Gastrocnemius medialis (tissue), 4 donors: ENCODE results near the gene PLPP7. TPM values are rescaled to one million over a fixed set of nuclear protein-coding genes. Genes with fewer than 3 reads are reported as not detected.
A peak's percentile ranks its signal among the peaks of the same experiment; 100 is the strongest.
"Not testable (repeated sequence)": the region's sequence is repeated elsewhere in the genome, so short reads cannot be mapped to it uniquely, and the experiment has no call there.

Source experiments
- ATAC-seq, 2 donors: fragments of 150-250 bp; one replicate each; pipeline ENCODE4 v1.9.1; 2016
- DNase-seq, 2 donors: peaks; one replicate each; pipeline ENCODE4 v3.0.0-alpha.2; 2019
- H3K27ac ChIP-seq, 4 donors: fragments of 200-600 bp; sonication (generic); 1 replicate in 1 of 4; 2 replicates in 3 of 4; pipeline ENCODE4 v1.5.1; 2016 to 2018; ENCODE audit warnings: mild to moderate bottlenecking in 2 of 4, moderate library complexity in 1 of 4
- H3K27me3 ChIP-seq, 3 donors: fragments of 200-600 bp; sonication (generic) in 2 of 3; 1 replicate in 1 of 3; 2 replicates in 2 of 3; pipeline versions ENCODE4 v1.5.1 to v1.6.0; 2016 to 2019; ENCODE audit warnings: mild to moderate bottlenecking in 1 of 3, moderate library complexity in 1 of 3
- H3K36me3 ChIP-seq, 2 donors: fragments of 200-600 bp; sonication (generic) in 1 of 2; one replicate each; pipeline ENCODE4 v1.5.1; 2017 to 2018
- H3K4me1 ChIP-seq, 2 donors: fragments of 200-600 bp; sonication (generic) in 1 of 2; one replicate each; pipeline ENCODE4 v1.5.1; 2016 to 2017; ENCODE audit warnings: mild to moderate bottlenecking in 2 of 2
- H3K4me3 ChIP-seq, 4 donors: fragments of 200-600 bp; sonication (generic) in 3 of 4; 1 replicate in 1 of 4; 2 replicates in 3 of 4; pipeline ENCODE4 v1.5.1; 2016 to 2019; ENCODE audit warnings: mild to moderate bottlenecking in 2 of 4
- H3K9me3 ChIP-seq, 3 donors: fragments of 200-600 bp; sonication (generic) in 2 of 3; 1 replicate in 1 of 3; 2 replicates in 2 of 3; pipeline ENCODE4 v1.5.1; 2016 to 2019
- POLR2A ChIP-seq, 2 donors: fragments of 450-650 bp; IDR thresholded peaks; one replicate each; pipeline ENCODE4 v1.6.1; 2017; ENCODE audit warnings: antibody characterized with exemption in 2 of 2, mild to moderate bottlenecking in 2 of 2, moderate library complexity in 2 of 2
- in situ Hi-C, 4 donors: fragments of 200-750 bp; cut with MboI; loops; one replicate each; pipeline versions ENCODE4 v1.15.0 to v1.8.0; 2017; ENCODE audit warnings: low sequenced_read_pairs in 4 of 4
- intact Hi-C: fragments of 100-400 bp; cut with DNase I; formaldehyde crosslinking; loops from one replicate; pipeline ENCODE4 v1.15.1; 2023; ENCODE audit warnings: low total_unique reads
- total RNA-seq, 4 donors: library from RNA; depleted of rRNA; stranded (reverse); fragments of >200 nt; gene quantifications; one replicate each; pipeline versions ENCODE4 v1.1.0 to v1.2.3, GENCODE V29; 2016
- TF ChIP-seq, protein P1 (sequence below), 5 experiments: fragments of 450-650 bp in 3 of 5; fragments of 200-600 bp in 2 of 5; sonication (generic) in 2 of 5; IDR thresholded peaks in 4 of 5; conservative IDR thresholded peaks in 1 of 5; 1 replicate in 4 of 5; 2 replicates in 1 of 5; pipeline ENCODE4 v1.5.1; 2016 to 2019; ENCODE audit warnings: antibody characterized with exemption in 5 of 5, mild to moderate bottlenecking in 3 of 5, moderate library complexity in 3 of 5

PLPP7 gene
- total RNA-seq, 4 donors from 2014 or later: 110 to 395 (median 184) TPM

DNA sequence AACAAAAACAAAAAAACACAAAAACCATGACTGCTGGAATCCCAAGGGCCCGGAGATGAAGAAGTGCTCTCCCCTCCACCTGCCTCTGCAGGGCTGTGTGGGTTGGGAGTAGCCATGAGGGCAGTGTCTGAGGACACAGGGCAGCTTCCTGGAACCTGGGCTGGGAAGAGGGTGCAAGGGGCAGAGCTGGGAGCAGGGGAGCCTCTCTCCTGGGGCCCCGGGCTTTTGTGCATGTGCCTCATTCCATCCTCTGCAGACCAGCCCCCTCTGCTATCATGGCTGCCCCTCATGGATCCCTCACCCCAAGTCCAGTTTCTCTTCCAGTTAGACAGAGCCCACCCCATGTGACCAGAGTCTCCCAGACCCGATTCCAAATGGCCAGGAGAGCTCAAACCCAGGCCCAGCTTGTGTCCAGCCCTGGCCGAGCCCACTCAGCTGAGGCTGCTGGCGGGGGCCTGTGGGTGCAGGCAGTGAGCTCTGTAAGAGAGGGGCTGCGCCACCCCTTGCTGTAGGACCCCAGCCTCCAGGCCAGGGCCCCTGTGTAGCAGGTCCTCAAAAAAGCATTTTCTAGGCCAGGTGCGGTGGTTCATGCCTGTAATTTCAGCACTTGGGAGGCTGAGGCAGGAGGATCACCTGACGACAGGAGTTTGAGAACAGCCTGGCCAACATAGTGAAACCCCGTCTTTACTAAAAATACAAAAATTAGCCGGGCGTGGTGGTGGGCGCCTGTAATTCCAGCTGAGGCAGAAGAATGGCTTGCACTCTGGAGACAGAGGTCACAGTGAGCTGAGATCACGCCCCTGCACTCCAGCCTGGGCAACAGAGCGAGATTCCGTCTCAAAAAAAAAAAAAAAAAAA lies 44.5 kb downstream of the PLPP7 start:
- Histone ChIP-seq H3K36me3 (no peaks in the 10 kb centered on the region), H3K9me3 (no peaks in the 10 kb centered on the region), H3K27ac (peak overlapping the region; percentile 97 to 99 (median 98)), H3K4me1 (peaks cover 12 to 19% of the 10 kb centered on the region in 2 donors), H3K4me3 (no peak overlapping the region), H3K27me3 (no peaks in the 10 kb centered on the region)
- DNase-seq (no peak), ATAC-seq (no peak)
- TF ChIP-seq POLR2A (IDR thresholded peaks at IDR 0.05): no peak
- TF ChIP-seq, protein P1, sequence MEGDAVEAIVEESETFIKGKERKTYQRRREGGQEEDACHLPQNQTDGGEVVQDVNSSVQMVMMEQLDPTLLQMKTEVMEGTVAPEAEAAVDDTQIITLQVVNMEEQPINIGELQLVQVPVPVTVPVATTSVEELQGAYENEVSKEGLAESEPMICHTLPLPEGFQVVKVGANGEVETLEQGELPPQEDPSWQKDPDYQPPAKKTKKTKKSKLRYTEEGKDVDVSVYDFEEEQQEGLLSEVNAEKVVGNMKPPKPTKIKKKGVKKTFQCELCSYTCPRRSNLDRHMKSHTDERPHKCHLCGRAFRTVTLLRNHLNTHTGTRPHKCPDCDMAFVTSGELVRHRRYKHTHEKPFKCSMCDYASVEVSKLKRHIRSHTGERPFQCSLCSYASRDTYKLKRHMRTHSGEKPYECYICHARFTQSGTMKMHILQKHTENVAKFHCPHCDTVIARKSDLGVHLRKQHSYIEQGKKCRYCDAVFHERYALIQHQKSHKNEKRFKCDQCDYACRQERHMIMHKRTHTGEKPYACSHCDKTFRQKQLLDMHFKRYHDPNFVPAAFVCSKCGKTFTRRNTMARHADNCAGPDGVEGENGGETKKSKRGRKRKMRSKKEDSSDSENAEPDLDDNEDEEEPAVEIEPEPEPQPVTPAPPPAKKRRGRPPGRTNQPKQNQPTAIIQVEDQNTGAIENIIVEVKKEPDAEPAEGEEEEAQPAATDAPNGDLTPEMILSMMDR (IDR thresholded peaks at IDR 0.05 in 4 of 5, conservative IDR thresholded peaks at IDR 0.05 in 1 of 5): no peak
- in situ Hi-C loops (loop anchor here in 3 of 4 donors (10.0 kb wide), 2 partner anchors 89 to 159 kb away; no protein-coding TSS in a partner anchor), intact Hi-C loops (loop anchor here (2.0 to 5.0 kb wide), 2 partner anchors 52 to 277 kb away; no protein-coding TSS in a partner anchor)

DNA sequence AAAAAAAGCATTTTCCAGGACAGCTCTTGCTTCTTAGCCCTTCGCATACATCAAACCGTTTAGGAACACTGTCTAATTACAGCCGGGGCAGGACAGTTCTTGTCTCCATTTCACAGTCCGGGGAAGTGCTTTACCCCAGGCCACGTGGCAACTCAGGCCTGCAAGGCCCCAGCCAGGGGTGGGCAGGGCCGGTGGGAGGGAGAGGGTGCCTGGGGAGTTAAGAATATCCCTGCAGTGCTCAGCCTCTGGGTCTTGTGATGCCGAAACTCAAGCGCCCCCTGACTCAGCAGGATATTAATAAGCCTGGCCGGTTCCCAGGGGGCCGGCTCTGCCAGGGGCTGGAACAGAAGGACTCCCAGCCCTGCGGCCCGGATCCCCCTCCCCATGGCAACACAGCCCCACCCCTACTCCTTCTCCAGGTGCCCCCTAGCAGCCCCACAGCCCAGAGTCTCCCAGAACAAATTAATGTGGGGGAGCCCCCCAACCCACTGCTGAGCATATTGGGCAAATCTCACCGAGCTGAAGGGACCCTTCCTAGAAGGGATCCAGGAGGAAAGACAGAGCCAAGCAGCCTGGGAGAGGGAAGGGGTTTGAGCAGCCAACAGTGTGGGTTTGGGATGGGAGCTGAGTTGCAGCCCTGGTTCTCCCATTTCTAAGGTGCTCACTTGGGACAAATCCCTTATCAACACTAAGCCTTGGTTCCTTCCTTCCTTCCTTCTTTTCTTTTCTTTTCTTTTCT lies 45.3 kb downstream of the PLPP7 start:
- peak; percentile 92 to 98 for DNase-seq
- in situ Hi-C loops (loop anchor here (5.0 to 10.0 kb wide), 4 partner anchors 90 to 160 kb away; no protein-coding TSS in a partner anchor), intact Hi-C loops (loop anchor here (2.0 to 5.0 kb wide), 3 partner anchors 37 to 278 kb away; no protein-coding TSS in a partner anchor)
- TF ChIP-seq, protein P1 (IDR thresholded peaks at IDR 0.05 in 4 of 5, conservative IDR thresholded peaks at IDR 0.05 in 1 of 5): no peak
- no peak for TF ChIP-seq POLR2A (IDR thresholded peaks at IDR 0.05)
- Histone ChIP-seq H3K36me3 (no peaks in the 10 kb centered on the region), H3K4me1 (peaks cover 12 to 19% of the 10 kb centered on the region in 2 donors), H3K27ac (peak overlapping the region; percentile 97 to 99 (median 98)), H3K27me3 (no peaks in the 10 kb centered on the region), H3K4me3 (no peak overlapping the region), H3K9me3 (no peaks in the 10 kb centered on the region)
- ATAC-seq: peak; percentile 84 to 91

DNA sequence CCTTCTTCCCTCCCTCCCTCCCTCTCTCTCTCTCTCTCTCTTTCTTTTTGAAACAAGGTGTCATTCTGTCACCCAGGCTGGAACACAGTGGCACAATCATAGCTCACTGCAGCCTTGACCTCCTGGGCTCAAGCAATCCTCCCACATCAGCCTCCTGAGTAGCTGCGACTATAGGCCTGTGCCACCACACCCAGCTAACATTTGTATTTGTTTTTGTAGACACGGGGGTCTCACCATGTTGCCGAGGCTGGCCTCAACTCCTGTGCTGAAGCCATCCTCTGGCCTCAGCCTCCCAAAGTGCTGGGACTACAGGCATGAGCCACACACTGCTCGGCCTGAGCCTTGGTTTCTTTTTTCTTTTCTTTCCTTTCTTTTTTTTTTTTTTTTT lies 45.8 kb downstream of the PLPP7 start:
- Histone ChIP-seq H3K4me3 (no peak overlapping the region), H3K4me1 (peaks cover 12 to 19% of the 10 kb centered on the region in 2 donors), H3K27me3 (no peaks in the 10 kb centered on the region), H3K27ac (peak overlapping the region; percentile 97 to 99 (median 98)), H3K9me3 (no peaks in the 10 kb centered on the region), H3K36me3 (no peaks in the 10 kb centered on the region)
- TF ChIP-seq, protein P1 (IDR thresholded peaks at IDR 0.05 in 4 of 5, conservative IDR thresholded peaks at IDR 0.05 in 1 of 5): no peak
- no peak for TF ChIP-seq POLR2A (IDR thresholded peaks at IDR 0.05)
- peak; percentile 11 to 28 for ATAC-seq
- DNase-seq: no peak
- in situ Hi-C loops: loop anchor here (5.0 to 10.0 kb wide), 4 partner anchors 91 to 161 kb away; no protein-coding TSS in a partner anchor
- intact Hi-C loops: loop anchor here (2.0 to 5.0 kb wide), 2 partner anchors 38 to 279 kb away; no protein-coding TSS in a partner anchor

DNA sequence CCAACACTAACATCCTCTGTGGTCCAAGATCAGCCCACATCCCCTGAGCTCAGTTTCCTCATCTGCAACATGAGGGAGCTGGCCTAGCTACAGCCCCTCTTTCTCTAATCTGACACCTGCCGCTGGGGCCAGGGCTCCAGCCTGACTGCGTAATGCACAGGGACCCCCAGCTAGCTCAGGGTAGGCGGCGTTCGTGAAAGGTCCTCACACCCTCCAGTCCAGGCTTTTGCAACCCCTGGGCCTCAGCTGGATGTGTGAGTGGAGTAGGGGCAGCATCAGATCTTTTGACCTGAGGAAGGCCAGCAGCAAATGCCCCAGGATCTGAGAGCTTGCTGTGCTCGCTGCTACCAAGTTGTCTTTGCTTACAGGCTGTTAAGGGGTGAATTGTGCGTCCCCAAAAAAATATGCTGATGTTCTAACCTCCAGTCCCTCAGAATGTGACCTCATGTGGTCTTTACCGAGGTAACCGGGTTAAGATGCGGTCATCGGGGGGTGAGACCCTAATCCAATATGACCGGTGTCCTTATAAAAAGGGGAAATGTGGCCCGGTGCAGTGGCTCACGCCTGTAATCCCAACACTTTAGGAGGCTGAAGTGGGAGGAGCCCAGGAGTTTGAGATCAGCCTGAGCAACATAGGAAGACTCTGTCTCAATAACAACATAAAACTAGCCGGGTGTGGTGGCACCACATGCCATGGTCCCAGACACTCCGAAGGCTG lies 47.8 kb downstream of the PLPP7 start:
- DNase-seq: no peak
- ATAC-seq: no peak
- peaks cover 12 to 19% of the 10 kb centered on the region in 2 donors for H3K4me1 ChIP-seq
- H3K9me3 ChIP-seq: no peaks in the 10 kb centered on the region
- TF ChIP-seq POLR2A (IDR thresholded peaks at IDR 0.05): no peak
- TF ChIP-seq, protein P1 (IDR thresholded peaks at IDR 0.05 in 4 of 5, conservative IDR thresholded peaks at IDR 0.05 in 1 of 5): no peak
- H3K27ac ChIP-seq: no peak overlapping the region
- no peaks in the 10 kb centered on the region for H3K27me3 ChIP-seq
- intact Hi-C loops: loop anchor here (5.0 kb wide), 1 partner anchor 40 kb away; no protein-coding TSS in a partner anchor
- in situ Hi-C loops: loop anchor here (5.0 to 10.0 kb wide), 4 partner anchors 92 to 162 kb away; no protein-coding TSS in a partner anchor
- H3K36me3 ChIP-seq: no peaks in the 10 kb centered on the region
- H3K4me3 ChIP-seq: no peak overlapping the region

DNA sequence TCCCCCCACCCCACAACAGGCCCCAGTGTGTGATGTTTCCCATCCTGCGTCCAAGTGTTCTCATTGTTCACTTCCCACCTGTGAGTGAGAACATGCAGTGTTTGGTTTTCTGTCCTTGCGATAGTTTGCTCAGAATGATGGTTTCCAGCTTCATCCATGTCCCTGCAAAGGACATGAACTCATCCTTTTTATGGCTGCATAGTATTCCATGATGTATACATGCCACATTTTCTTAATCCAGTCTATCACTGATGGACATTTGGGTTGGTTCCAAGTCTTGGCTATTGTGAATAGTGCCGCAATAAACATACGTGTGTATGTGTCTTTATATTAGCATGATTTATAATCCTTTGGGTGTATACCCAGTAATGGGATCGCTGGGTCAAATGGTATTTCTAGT lies 49.7 kb downstream of the PLPP7 start:
- ATAC-seq, DNase-seq, H3K9me3 ChIP-seq, H3K36me3 ChIP-seq, H3K4me3 ChIP-seq, H3K27me3 ChIP-seq, H3K27ac ChIP-seq: not testable (repeated sequence)
- peaks cover 8 to 14% of the 10 kb centered on the region in 2 donors for H3K4me1 ChIP-seq
- intact Hi-C loops (loop anchor here (5.0 kb wide), 1 partner anchor 42 kb away; no protein-coding TSS in a partner anchor), in situ Hi-C loops (loop anchor here (5.0 to 10.0 kb wide), 4 partner anchors 94 to 164 kb away; no protein-coding TSS in a partner anchor)

DNA sequence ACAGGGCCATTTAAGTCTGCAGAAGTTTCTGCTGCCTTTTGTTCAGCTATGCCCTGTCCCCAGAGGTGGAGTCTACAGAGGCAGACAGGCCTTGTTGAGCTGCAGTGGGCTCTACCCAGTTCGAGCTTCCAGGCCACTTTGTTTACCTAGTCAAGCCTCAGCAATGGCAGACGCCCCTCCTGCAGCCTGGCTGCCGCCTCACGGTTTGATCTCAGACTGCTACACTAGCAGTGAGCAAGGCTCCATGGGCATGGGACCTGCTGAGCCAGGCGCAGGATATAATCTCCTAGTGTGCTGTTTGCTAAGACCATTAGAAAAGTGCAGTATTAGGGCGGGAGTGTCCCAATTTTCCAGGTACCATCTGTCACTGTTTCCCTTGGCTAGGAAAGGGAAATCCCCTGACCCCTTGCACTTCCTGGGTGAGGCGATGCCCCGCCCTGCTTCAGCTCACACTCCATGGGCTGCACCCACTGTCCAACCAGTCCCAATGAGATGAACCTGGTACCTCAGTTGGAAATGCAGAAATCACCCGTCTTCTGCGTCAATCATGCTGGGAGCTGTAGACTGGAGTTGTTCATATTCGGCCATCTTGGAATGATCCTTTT lies 55.5 kb downstream of the PLPP7 start:
- H3K9me3 ChIP-seq, H3K27ac ChIP-seq, H3K4me3 ChIP-seq, H3K27me3 ChIP-seq, intact Hi-C loops, H3K36me3 ChIP-seq, ATAC-seq, DNase-seq: not testable (repeated sequence)
- in situ Hi-C loops: loop anchor here in 1 of 4 donors (10.0 kb wide), 1 partner anchor 400 kb away; the partner anchor contains the start of gene RAPGEF1
- peaks cover 8 to 12% of the 10 kb centered on the region in 2 donors for H3K4me1 ChIP-seq
